ENCODE data around the gene EGFR. TPM values are rescaled to one million over a fixed set of nuclear protein-coding genes. Genes with fewer than 3 reads are reported as not detected.

Gene EGFR
- total and polyA plus RNA-seq, 11 donors, result 2.3 to 29.6 (median 7.0) TPM

- peaks cover 0 to 25% (median 13%) of the 10 kb centered on the region in 12 donors for H3K4me1 ChIP-seq
- H3K36me3 ChIP-seq, result peaks cover 0 to 66% (median 48%) of the 10 kb centered on the region in 9 donors
- 91 to 97% (median 95%) methylated on average over 12 of the region's 12 CpGs for WGBS, 4 donors
- no peaks in the 10 kb centered on the region for H3K9me3 ChIP-seq
- no peak for TF ChIP-seq CTCF (IDR thresholded peaks at IDR 0.05)
- TF ChIP-seq POLR2A (IDR thresholded peaks at IDR 0.05), result no peak
- H3K4me3 ChIP-seq, result no peak overlapping the region
- peak in 1 of 5 donors; percentile 9 for DNase-seq
- no peak for ATAC-seq
- intact Hi-C loops (cut with DNase I), result no loop called here
- H3K27me3 ChIP-seq, result no peaks in the 10 kb centered on the region
- H3K27ac ChIP-seq, result no peak overlapping the region
These were observed 155.6 kb downstream of the EGFR start for GRCh38 chr7:55174456-55174855.

GRCh38 chr7:55174856-55175255 is 156.0 kb downstream of the EGFR start:
- H3K4me3 ChIP-seq, result no peak overlapping the region
- DNase-seq, result no peak

GRCh38 chr7:55177068-55177530 is 158.3 kb downstream of the EGFR start:
- ATAC-seq (no peak), DNase-seq (no peak)
- Histone ChIP-seq H3K36me3 (peaks cover 0 to 59% (median 42%) of the 10 kb centered on the region in 9 donors), H3K9me3 (no peaks in the 10 kb centered on the region), H3K4me3 (no peak overlapping the region), H3K27me3 (no peaks in the 10 kb centered on the region), H3K27ac (peak overlapping the region in 7 of 12 donors; percentile 6 to 71 (median 51)), H3K4me1 (peaks cover 0 to 25% (median 13%) of the 10 kb centered on the region in 12 donors)
- 86 to 98% (median 92%) methylated on average over 7 of the region's 7 CpGs for WGBS, 4 donors
- TF ChIP-seq POLR2A (IDR thresholded peaks at IDR 0.05) (no peak), CTCF (IDR thresholded peaks at IDR 0.05) (no peak)
- intact Hi-C loops (cut with DNase I), result no loop called here

More at GRCh38 chr7:55174856-55175255, 156.0 kb downstream of the EGFR start:
- H3K9me3 ChIP-seq, result no peaks in the 10 kb centered on the region
- no peak for TF ChIP-seq CTCF (IDR thresholded peaks at IDR 0.05)
- TF ChIP-seq POLR2A (IDR thresholded peaks at IDR 0.05), result no peak
- H3K27ac ChIP-seq, result no peak overlapping the region
- WGBS, 4 donors, result 75 to 96% (median 93%) methylated on average over 1 of the region's 1 CpG
- peaks cover 0 to 64% (median 48%) of the 10 kb centered on the region in 9 donors for H3K36me3 ChIP-seq
- ATAC-seq, result no peak
- intact Hi-C loops (cut with DNase I), result no loop called here
- H3K4me1 ChIP-seq, result peaks cover 0 to 25% (median 13%) of the 10 kb centered on the region in 12 donors
- no peaks in the 10 kb centered on the region for H3K27me3 ChIP-seq

- TF ChIP-seq CTCF (IDR thresholded peaks at IDR 0.05), result no peak
- Histone ChIP-seq H3K36me3 (peaks cover 0 to 59% (median 42%) of the 10 kb centered on the region in 9 donors), H3K9me3 (no peaks in the 10 kb centered on the region), H3K27me3 (no peaks in the 10 kb centered on the region), H3K4me1 (peaks cover 0 to 25% (median 13%) of the 10 kb centered on the region in 12 donors), H3K27ac (peak overlapping the region in 10 of 12 donors; percentile 6 to 71 (median 52)), H3K4me3 (no peak overlapping the region)
- DNase-seq, result peak in 4 of 5 donors; percentile 60 to 68 (median 66)
- 36 to 65% (median 49%) methylated on average over 15 to 18 of the region's 18 CpGs for WGBS, 4 donors
- ATAC-seq, result peak; percentile 35 to 92 (median 60)
- intact Hi-C loops (cut with DNase I), result no loop called here
These were observed 158.9 kb downstream of the EGFR start for GRCh38 chr7:55177589-55178261.

All from heart left ventricle (tissue), 16 donors.